ENCODE data around the gene TOGARAM1.

TOGARAM1 gene

GRCh38 chr14:44961554-44962333 lies at the start of gene TOGARAM1, which contains the start of gene KLHL28:
TOGARAM1 (plus strand) TSS chr14:44962190; CDS start chr14:44962422, 232 bp downstream.
KLHL28 (minus strand) TSS chr14:44961947; CDS start chr14:44945928, 16,019 bp downstream.
- peak; percentile 91 for DNase-seq (ENCODE audit: low read depth)

GRCh38 chr14:44914849-44915248 lies 47.1 kb upstream of the TOGARAM1 start:
- no peak for DNase-seq (ENCODE audit: low read depth)

GRCh38 chr14:44928793-44929192 lies 33.2 kb upstream of the TOGARAM1 start:
- no peak for DNase-seq (ENCODE audit: low read depth)

- DNase-seq (ENCODE audit: low read depth): no peak
These were observed 26.8 kb upstream of the TOGARAM1 start for GRCh38 chr14:44935155-44935554.

GRCh38 chr14:44937547-44937946 lies 24.4 kb upstream of the TOGARAM1 start:
- DNase-seq (ENCODE audit: low read depth): no peak

- no peak for DNase-seq (ENCODE audit: low read depth)
These were observed 21.8 kb upstream of the TOGARAM1 start for GRCh38 chr14:44940211-44940610.

- DNase-seq (ENCODE audit: low read depth): no peak
These were observed 21.0 kb upstream of the TOGARAM1 start for GRCh38 chr14:44940944-44941343.

- no peak for DNase-seq (ENCODE audit: low read depth)
These were observed 20.4 kb upstream of the TOGARAM1 start for GRCh38 chr14:44941591-44941990.

- no peak for DNase-seq (ENCODE audit: low read depth)
These were observed 19.6 kb upstream of the TOGARAM1 start for GRCh38 chr14:44942436-44942835.

- no peak for DNase-seq (ENCODE audit: low read depth)
These were observed 17.9 kb upstream of the TOGARAM1 start for GRCh38 chr14:44944107-44944506.

GRCh38 chr14:44945264-44945663 lies 16.7 kb upstream of the TOGARAM1 start:
- DNase-seq (ENCODE audit: low read depth): no peak

- DNase-seq (ENCODE audit: low read depth): no peak
These were observed 10.9 kb upstream of the TOGARAM1 start for GRCh38 chr14:44951051-44951450.

- DNase-seq (ENCODE audit: low read depth): no peak
These were observed 9.4 kb upstream of the TOGARAM1 start for GRCh38 chr14:44952391-44953110.

GRCh38 chr14:44954750-44955149 lies 7.2 kb upstream of the TOGARAM1 start:
- no peak for DNase-seq (ENCODE audit: low read depth)

GRCh38 chr14:44955528-44955927 lies 6.5 kb upstream of the TOGARAM1 start:
- DNase-seq (ENCODE audit: low read depth): no peak

- DNase-seq (ENCODE audit: low read depth): no peak
These were observed 5.1 kb upstream of the TOGARAM1 start for GRCh38 chr14:44956866-44957265.

GRCh38 chr14:44959538-44959937 lies 2.5 kb upstream of the TOGARAM1 start:
- no peak for DNase-seq (ENCODE audit: low read depth)

- DNase-seq (ENCODE audit: low read depth): no peak
These were observed 1.8 kb upstream of the TOGARAM1 start for GRCh38 chr14:44960146-44960545.

- no peak for DNase-seq (ENCODE audit: low read depth)
These were observed 1.3 kb upstream of the TOGARAM1 start for GRCh38 chr14:44960646-44961045.

GRCh38 chr14:44961151-44961553 lies 838 bp upstream of the TOGARAM1 start:
- peak; percentile 53 for DNase-seq (ENCODE audit: low read depth)

- DNase-seq (ENCODE audit: low read depth): peak; percentile 8
These were observed 499 bp downstream of the TOGARAM1 start for GRCh38 chr14:44962334-44963043.

GRCh38 chr14:44963044-44963528 lies 1.1 kb downstream of the TOGARAM1 start:
- no peak for DNase-seq (ENCODE audit: low read depth)

All from activated T-helper 9 cell treated with anti-CD3 and anti-CD28 coated beads, Interleukin-2, amount 50 U/mL, for 16 hours (primary cell).